ENCODE measurements around the gene GPD2.
A peak's percentile ranks its signal among the peaks of the same experiment; 100 is the strongest.

Gene GPD2

DNA sequence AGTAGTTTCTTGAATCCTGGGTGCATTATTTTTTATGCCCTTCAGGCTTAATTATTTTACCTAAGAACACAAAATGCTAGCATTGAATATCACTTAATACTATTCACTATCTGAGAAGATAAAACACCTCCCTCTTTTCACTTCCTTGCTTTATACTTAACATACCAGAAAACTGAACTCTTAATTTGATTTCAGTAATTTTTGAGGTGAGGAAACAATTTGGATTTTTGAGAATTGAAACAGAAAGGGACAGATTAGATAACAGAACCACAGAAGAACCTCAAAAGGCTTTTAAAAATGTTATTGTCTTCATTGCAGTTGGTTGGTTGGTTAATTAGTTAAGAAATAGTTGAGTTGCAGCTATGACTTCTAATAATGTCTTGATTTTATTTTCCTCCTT lies 69.5 kb downstream of the GPD2 start:
- FAIRE-seq (no peak), DNase-seq (ENCODE audit: insufficient read length, low spot score) (no peak)
- TF ChIP-seq, protein P1, sequence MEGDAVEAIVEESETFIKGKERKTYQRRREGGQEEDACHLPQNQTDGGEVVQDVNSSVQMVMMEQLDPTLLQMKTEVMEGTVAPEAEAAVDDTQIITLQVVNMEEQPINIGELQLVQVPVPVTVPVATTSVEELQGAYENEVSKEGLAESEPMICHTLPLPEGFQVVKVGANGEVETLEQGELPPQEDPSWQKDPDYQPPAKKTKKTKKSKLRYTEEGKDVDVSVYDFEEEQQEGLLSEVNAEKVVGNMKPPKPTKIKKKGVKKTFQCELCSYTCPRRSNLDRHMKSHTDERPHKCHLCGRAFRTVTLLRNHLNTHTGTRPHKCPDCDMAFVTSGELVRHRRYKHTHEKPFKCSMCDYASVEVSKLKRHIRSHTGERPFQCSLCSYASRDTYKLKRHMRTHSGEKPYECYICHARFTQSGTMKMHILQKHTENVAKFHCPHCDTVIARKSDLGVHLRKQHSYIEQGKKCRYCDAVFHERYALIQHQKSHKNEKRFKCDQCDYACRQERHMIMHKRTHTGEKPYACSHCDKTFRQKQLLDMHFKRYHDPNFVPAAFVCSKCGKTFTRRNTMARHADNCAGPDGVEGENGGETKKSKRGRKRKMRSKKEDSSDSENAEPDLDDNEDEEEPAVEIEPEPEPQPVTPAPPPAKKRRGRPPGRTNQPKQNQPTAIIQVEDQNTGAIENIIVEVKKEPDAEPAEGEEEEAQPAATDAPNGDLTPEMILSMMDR (IDR thresholded peaks at IDR 0.05; ENCODE audit: insufficient read depth, missing control alignments): no peak

DNA sequence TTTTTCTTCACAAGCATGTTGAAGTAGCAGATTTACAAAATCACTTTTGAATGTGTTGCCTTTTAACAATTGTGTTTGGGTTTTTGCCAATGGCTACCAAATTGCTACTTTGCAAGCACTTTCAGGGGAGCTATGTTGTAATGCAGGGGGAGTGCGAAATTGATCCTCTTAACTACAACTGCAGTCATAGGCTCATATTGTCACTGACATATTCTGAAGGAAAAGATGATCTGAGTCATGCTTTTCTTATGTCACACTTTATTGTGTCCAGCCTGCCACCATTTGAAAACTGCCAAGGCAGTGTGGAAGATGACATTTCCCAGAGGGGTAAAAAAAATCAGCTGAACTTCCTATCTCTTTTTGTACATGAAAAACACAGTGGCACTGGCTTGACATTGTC lies 74.9 kb downstream of the GPD2 start:
- FAIRE-seq (no peak), DNase-seq (ENCODE audit: insufficient read length, low spot score) (no peak)
- TF ChIP-seq, protein P1 (IDR thresholded peaks at IDR 0.05; ENCODE audit: insufficient read depth, missing control alignments): no peak

DNA sequence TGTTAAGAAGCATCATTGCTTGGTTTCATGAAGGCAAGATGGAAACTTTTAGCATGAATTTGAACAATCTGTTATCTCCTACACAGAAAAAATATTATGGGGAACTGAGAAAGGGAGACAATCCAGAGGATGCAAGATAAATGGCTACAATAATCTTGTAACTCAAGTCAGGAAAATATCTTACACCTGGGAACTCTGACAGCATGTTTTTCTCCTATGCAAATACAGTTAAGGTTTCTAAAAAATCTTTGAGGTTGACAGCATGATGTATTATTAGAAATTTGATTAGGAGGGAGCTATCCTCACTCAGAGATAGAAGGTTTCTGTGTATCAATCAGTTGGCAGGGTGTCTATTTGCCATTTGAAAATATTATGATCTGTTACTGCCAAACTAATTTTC lies 75.6 kb downstream of the GPD2 start:
- FAIRE-seq: peak; percentile 51
- TF ChIP-seq, protein P1 (IDR thresholded peaks at IDR 0.05; ENCODE audit: insufficient read depth, missing control alignments): no peak
- DNase-seq (ENCODE audit: insufficient read length, low spot score): no peak

GRCh38 chr2:156512451-156512850 lies 76.3 kb downstream of the GPD2 start:
- DNase-seq (ENCODE audit: insufficient read length, low spot score) (no peak), FAIRE-seq (no peak)
- TF ChIP-seq, protein P1 (IDR thresholded peaks at IDR 0.05; ENCODE audit: insufficient read depth, missing control alignments): no peak

- TF ChIP-seq, protein P1 (IDR thresholded peaks at IDR 0.05; ENCODE audit: insufficient read depth, missing control alignments): no peak
- FAIRE-seq: no peak
Measured at GRCh38 chr2:156513219-156513618, 77.0 kb downstream of the GPD2 start.

GRCh38 chr2:156517419-156517818 lies 81.2 kb downstream of the GPD2 start:
- TF ChIP-seq, protein P1 (IDR thresholded peaks at IDR 0.05; ENCODE audit: insufficient read depth, missing control alignments): no peak
- FAIRE-seq (no peak), DNase-seq (ENCODE audit: insufficient read length, low spot score) (no peak)

More at GRCh38 chr2:156513219-156513618, 77.0 kb downstream of the GPD2 start:
- DNase-seq (ENCODE audit: insufficient read length, low spot score): no peak

- DNase-seq (ENCODE audit: insufficient read length, low spot score) (no peak), FAIRE-seq (no peak)
- TF ChIP-seq, protein P1 (IDR thresholded peaks at IDR 0.05; ENCODE audit: insufficient read depth, missing control alignments): no peak
Measured at GRCh38 chr2:156518138-156518537, 82.0 kb downstream of the GPD2 start.

Measured in D721Med (cell line).